Left ventricle myocardium superior (tissue), 1 donor: ENCODE data around the gene SMIM36. TPM values are rescaled to one million over a fixed set of nuclear protein-coding genes. Genes with fewer than 3 reads are reported as not detected.
"Not testable (repeated sequence)": the region's sequence is repeated elsewhere in the genome, so short reads cannot be mapped to it uniquely, and the experiment has no call there.

Source experiments
- ATAC-seq: fragments of 200-7000 bp; cut with Tn5 transposase; one replicate; pipeline ENCODE4 v1.9.1; 2020; ENCODE audit warnings: mild to moderate bottlenecking, moderate library complexity
- DNase-seq: peaks from one replicate; pipeline ENCODE4 v3.0.0-alpha.2; 2020
- intact Hi-C: fragments of 100-400 bp; cut with micrococcal nuclease; formaldehyde crosslinking; loops from one replicate; pipeline ENCODE4 v1.11.0; 2022
- total RNA-seq: library from RNA; stranded (reverse); fragmentation: NEBNext Ultra II Directional; extraction: Animal tissue kit (Norgen Biotek cat#: 25700); gene quantifications from one replicate; pipeline ENCODE4 v1.2.1, GENCODE V29; 2021
- donor health status: DM: no; HTN: yes; CAD: no; lungs with severe emphysema.

SMIM36 gene
- total RNA-seq, 1 donor from 2014 or later: not detected

GRCh38 chr17:55462711-55463110, 48.5 kb downstream of the SMIM36 start:
- intact Hi-C loops: no loop called here
- DNase-seq (no peak), ATAC-seq (no peak)

- intact Hi-C loops: no loop called here
- ATAC-seq: no peak
- no peak for DNase-seq
Observed at GRCh38 chr17:55462234-55462633, 49.0 kb downstream of the SMIM36 start.

- intact Hi-C loops: no loop called here
- ATAC-seq (no peak), DNase-seq (no peak)
Observed at GRCh38 chr17:55458978-55459377, 52.3 kb downstream of the SMIM36 start.

DNA sequence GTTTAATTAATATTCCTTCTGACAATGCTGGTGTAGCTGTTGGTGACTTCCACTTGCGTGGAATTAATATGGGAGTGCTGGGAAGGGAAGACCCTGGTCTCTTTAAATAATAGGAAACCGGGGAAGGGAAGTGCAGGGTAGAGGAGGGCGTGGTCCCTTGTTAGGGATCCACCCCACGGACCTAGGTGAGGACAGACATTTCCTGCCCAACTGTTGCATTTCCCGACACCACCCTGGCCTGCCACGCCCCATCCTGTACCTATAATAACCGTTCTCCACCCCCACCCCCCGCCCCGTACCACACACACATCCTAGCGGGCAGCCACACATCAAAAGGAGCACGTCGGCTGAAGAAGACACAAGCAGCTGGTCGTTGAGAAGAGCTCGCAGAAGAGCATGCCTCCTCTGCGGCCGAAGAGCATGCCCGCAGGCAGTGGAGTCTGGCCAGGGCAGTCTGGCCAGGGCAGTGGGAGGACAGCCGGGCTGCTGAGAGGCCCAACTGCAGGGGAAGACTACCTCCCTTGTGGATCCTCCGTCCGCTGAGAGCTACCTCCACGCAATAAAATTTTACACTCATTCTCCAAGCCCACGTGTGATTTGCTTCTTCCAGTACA, 52.9 kb downstream of the SMIM36 start:
- DNase-seq: no peak
- intact Hi-C loops: no loop called here
- ATAC-seq: no peak

- DNase-seq (no peak), ATAC-seq (no peak)
- intact Hi-C loops: no loop called here
Observed at GRCh38 chr17:55456307-55457240, 54.7 kb downstream of the SMIM36 start.

GRCh38 chr17:55454906-55455474, 56.3 kb downstream of the SMIM36 start:
- no peak for DNase-seq
- intact Hi-C loops: no loop called here
- ATAC-seq: no peak

GRCh38 chr17:55453839-55454557, 57.3 kb downstream of the SMIM36 start:
- intact Hi-C loops: no loop called here
- ATAC-seq: peak; percentile 39

GRCh38 chr17:55452139-55452790, 59.0 kb downstream of the SMIM36 start:
- intact Hi-C loops: no loop called here
- ATAC-seq (peak; percentile 95), DNase-seq (peak; percentile 42)

More at GRCh38 chr17:55453839-55454557, 57.3 kb downstream of the SMIM36 start:
- DNase-seq: no peak

DNA sequence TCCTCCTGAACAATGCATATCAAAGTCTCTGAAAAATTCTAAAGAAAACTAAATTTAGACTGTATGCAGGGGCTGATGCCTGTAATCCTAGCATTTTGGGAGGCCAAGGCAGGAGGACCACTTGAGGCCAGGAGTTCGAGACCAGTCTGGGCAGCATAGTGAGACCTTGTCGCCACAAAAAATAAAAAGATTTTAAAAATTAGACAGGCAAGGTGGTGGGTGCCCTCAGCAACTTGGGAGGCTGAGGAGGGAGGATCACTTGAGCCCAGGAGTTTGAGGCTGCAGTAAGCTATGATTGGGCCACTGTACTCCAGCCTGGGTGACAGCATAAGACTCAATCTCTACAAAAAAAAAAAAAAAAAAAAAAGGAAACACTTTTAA, 59.5 kb downstream of the SMIM36 start:
- no peak for ATAC-seq
- intact Hi-C loops: no loop called here
- no peak for DNase-seq

GRCh38 chr17:55451203-55451641, 60.0 kb downstream of the SMIM36 start:
- intact Hi-C loops: no loop called here
- DNase-seq (no peak), ATAC-seq (no peak)

DNA sequence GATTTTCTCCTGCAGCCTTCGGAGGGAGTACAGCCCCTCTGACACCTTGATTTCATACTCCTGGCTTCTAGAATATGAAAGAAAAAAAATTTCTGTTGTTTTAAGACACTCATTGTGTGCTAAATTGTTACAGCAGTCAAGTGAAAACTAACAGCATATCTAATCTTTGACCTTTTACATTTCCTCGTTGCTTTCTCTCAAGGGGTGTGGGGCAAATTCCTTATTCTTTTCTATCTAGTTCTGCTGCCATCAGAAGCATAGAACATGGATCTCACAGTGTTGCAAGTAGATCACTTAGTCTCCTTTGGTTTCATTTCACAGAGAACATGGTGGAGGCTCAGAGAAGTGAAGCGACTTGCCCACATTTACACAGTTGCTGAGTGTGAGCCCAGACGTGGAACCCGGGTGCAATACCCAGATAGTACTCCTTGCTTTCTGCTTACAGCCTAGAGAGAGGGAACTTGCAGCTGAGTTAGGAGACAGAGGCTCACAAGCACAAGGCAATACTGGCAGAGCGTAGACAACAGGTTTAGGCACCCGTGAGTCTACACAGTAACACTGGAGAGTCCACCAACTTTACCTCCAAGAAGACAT, 60.9 kb downstream of the SMIM36 start:
- intact Hi-C loops: no loop called here
- DNase-seq (no peak), ATAC-seq (no peak)

GRCh38 chr17:55448681-55449080, 62.6 kb downstream of the SMIM36 start:
- DNase-seq: no peak
- intact Hi-C loops: no loop called here
- no peak for ATAC-seq

DNA sequence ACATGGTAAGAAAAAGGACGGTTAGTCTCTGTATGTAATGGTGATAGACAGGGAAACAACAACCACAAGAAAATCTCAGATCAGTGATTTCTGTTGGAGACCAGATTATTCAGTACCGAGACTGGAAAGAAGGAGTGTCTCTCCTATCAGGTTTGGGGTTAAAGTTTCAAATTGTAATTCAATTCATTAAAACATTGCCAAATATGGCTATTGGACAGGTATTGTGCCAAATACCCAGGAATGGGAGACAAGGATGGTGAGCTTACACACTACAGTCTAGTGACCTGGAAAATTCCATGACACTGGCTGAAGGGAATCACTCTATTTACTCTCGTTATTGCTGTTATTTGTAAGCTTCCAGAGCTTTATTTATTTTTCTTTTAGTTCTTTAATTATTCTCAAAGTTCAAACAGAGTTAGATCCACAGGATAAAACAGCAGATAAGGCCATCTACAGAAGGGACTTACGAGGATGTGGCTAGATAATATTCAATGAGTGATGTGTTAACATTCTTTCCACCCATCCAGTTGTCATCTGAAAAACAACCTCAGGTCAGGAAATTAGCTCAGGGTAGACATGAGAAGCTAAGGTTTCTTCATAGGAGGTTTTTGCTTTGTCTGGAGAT, 64.6 kb downstream of the SMIM36 start:
- intact Hi-C loops: no loop called here

DNA sequence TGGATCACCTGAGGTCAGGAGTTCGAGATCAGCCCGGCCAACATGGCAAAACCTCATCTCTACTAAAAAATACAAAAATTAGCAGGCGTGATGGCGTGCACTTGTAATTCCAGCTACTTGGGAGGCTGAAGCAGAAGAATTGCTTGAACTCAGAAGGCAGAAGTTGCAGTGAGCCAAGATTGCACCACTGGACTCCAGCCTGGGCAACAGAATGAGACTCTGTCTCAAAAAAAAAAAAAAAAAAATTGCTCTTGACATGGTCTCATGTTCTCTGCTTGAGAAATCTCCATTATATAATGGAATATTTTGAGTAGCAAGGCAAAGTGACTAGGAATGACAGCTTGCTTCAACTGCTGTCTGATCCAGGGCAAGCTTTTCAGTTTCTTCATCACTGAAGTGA, 65.2 kb downstream of the SMIM36 start:
- ATAC-seq, DNase-seq, intact Hi-C loops: not testable (repeated sequence)

More for the DNA sequence above, 64.6 kb downstream of the SMIM36 start:
- no peak for DNase-seq
- ATAC-seq: no peak

GRCh38 chr17:55444471-55445441, 66.5 kb downstream of the SMIM36 start:
- ATAC-seq (no peak), DNase-seq (no peak)
- intact Hi-C loops: no loop called here

- DNase-seq: no peak
- no peak for ATAC-seq
- intact Hi-C loops: no loop called here
Observed at GRCh38 chr17:55443904-55444303, 67.3 kb downstream of the SMIM36 start.
